Activated CD8-positive, alpha-beta memory T cell treated with anti-CD3 and anti-CD28 coated beads, Interleukin-2, amount 50 U/mL, for 1 hour (primary cell): ENCODE measurements around the gene ANKFN1.

Experiments used
- DNase-seq: peaks from one replicate; pipeline ENCODE4 v3.0.0-alpha.2; 2020; ENCODE audit errors: extremely low read depth

ANKFN1 gene

GRCh38 chr17:56505154-56505756 is 352.0 kb downstream of the ANKFN1 start:
- no peak for DNase-seq

DNA sequence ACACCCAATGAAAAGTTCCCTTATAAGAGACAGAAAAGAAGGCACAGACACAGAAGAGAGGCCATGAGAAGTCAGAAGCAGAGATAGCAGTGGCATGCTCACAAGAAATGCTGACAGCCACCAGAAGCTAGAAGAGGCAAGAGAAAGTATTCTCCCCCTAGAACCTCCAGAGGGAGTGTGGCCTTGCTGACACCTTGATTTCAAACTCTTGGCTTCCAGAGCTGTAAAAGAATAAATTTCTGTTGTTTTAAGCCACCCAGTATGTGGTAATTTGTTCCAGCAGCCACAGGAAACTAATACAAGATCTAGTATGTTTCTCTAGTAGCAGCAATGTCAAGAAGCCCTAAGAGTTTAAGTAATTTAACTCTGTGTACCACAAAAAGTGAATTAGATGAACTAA is 353.1 kb downstream of the ANKFN1 start:
- no peak for DNase-seq

- DNase-seq: no peak
Measured at GRCh38 chr17:56510554-56511342, 357.5 kb downstream of the ANKFN1 start.

DNA sequence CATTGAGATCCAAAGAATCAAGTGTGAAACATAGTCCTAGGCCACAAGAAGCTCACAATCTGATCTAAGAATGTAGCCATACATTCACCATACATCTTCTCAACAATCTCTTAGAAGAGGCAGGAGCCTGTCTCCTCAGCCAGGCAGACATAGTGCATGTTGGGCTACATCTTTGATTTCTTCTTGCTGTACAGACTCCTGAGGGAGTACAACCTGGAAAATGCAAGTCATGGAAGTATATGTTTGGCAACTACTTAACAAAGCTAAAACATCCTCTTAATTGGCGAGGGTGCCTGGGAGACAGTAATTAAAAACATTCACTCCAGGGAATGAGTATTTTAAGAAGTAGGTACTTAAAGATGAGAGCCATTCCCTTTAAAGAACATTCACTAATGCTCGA is 361.0 kb downstream of the ANKFN1 start:
- no peak for DNase-seq

DNA sequence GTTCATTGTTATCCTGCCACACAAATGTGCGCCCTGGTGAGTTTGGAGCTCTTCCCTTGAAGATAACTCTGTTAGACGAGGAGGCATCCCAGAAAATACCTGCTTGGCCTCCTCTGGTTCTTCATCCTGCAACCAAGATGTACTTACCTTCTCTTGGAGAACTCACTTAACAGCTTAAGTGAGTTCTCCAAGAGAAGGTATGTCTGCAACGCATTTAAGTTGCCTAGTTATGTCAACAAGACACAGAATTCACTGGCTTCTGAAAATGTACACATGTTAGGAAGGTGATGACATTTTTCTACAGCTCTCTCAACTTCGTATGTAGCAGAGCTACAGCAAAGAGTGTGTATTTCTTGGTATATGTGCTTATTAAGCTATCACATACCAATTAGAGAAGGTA is 361.6 kb downstream of the ANKFN1 start:
- DNase-seq: no peak

GRCh38 chr17:56521414-56522141 is 368.3 kb downstream of the ANKFN1 start:
- DNase-seq: no peak

DNA sequence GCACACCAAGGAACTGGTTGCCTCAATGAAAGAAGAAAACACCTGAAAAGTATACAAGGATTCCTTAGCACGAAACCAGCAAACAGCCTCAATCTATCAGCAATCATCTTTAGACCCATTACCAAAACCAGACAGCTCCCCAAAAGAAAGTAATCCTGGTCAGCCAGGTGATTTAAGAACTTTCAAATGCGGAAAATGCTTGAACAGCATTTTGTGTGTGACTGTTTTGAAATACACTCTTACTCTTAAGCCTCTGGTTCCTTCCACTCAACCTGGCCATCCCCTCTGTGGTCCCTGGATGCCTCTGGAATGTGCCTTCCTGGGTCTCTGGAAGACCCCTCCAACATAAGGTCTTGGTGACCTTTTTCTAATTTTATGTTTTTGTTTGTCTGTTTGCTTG is 369.8 kb downstream of the ANKFN1 start:
- no peak for DNase-seq

- DNase-seq: no peak
Measured at GRCh38 chr17:56528696-56529095, 375.4 kb downstream of the ANKFN1 start.

DNA sequence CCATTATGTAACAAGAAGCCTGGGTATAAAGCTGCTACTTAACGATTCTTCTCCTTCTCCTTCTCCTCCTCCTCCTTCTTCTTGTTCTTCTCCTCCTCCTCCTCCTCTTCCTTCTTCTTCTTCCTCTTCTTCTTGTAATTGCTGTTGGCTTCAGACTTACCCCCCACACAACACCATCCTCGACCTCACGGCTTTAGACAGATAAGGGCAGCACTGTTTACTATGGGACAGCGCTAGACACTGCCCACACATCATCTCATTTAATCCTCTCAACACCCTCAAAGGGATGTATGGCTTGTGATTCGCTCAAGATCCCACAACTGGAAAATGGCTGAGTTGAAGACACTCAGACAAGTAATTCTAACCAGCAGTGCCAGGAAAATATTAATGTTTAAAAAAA is 379.7 kb downstream of the ANKFN1 start:
- DNase-seq: no peak

DNA sequence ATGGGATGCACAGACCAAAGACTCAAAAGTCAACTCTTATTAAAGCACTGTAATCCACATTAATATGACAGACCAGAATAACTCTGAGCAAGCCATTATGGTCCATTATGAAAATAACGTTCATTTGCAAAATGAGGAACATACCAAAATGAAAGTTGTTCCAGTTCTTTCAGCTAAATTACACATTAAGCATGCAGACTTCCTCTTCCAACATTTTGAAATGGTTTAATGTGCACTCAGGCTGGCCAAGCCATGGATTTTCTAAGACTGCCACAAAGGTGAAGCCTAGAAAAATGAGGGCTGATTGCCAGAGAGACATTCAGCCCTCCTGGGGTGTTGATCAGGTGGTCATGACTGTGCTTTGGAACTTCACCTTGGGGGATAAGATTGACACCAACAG is 383.5 kb downstream of the ANKFN1 start:
- DNase-seq: no peak

DNA sequence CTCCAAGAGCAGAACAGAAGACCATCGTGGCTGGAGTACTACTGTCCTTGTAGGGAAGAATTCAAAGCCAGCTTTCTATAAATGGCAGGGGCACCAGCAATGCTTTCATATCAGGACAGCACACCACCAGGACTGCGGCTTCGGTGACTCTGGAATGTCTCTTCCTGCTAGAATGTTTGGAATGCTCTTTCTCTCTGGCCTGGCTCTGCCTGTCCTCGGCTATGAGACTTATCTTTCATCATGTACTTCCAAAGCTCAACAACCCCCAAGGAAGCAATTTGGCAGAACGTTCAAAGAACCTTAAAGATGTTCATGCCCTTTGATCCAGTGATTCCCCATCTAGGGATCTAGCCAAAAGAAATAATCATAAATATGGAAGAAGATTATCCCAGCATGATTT is 387.6 kb downstream of the ANKFN1 start:
- no peak for DNase-seq

- no peak for DNase-seq
Measured at GRCh38 chr17:56543280-56543679, 390.0 kb downstream of the ANKFN1 start.

GRCh38 chr17:56545106-56545505 is 391.8 kb downstream of the ANKFN1 start:
- no peak for DNase-seq

DNA sequence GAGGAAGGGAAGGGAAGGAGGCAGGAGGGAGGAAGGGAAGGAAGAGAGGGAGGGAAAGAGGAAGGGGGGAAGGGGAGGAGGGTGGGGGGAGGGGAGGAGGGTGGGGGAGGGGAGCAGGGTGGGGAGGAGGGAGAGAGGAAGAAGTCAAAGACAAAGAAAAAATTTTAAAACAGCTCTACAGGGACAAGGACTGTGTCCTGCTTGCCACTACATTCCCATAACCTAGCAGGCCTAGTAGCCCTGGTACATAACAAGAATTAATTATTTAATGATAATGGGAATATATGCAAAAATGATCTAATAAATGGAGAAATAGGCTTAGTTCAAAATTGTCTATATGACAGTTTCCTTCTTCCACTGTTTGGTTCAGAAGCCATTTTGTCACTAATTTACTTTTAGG is 392.7 kb downstream of the ANKFN1 start:
- DNase-seq: no peak

DNA sequence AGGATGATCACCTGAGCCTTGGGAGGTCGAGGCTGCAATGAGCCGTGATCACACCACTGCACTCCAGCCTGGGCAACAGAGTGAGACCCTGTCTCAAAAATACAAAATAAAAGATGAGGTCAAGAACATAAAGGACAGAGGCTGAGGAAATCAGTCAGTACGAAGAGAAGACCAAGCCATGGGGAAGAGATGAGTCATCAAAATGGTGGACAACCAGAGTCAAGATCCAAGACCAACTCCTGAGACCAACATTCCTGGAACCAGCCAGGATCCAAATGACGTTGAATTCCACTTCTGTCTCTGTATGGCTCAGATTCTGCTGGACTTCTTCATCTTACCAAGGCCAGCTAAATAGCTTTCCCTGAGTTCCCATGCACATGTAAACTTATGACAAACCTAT is 395.4 kb downstream of the ANKFN1 start:
- no peak for DNase-seq

- DNase-seq: no peak
Measured at GRCh38 chr17:56549501-56549900, 396.2 kb downstream of the ANKFN1 start.

GRCh38 chr17:56557682-56558081 is 404.4 kb downstream of the ANKFN1 start:
- DNase-seq: no peak

- no peak for DNase-seq
Measured at GRCh38 chr17:56558088-56558487, 404.8 kb downstream of the ANKFN1 start.
